Body of pancreas (tissue), 4 donors: ENCODE data around the gene HSD17B8. TPM values are rescaled to one million over a fixed set of nuclear protein-coding genes. Genes with fewer than 3 reads are reported as not detected.

Experiments used
- ATAC-seq: fragments of 150-250 bp; one replicate; pipeline ENCODE4 v1.9.1; 2016
- DNase-seq, 4 donors: peaks; one replicate each; pipeline ENCODE4 v3.0.0-alpha.2; 2019
- H3K27ac ChIP-seq, 4 donors: fragments of 200-600 bp; sonication (generic); 1 replicate in 3 of 4; 2 replicates in 1 of 4; pipeline versions ENCODE4 v1.5.1 to v1.6.1; 2016 to 2019; ENCODE audit warnings: mild to moderate bottlenecking in 1 of 4, mixed read lengths in 1 of 4, moderate library complexity in 1 of 4
- H3K27me3 ChIP-seq, 2 donors: fragments of 200-600 bp; sonication (generic); one replicate each; pipeline ENCODE4 v1.6.0; 2016; ENCODE audit warnings: mild to moderate bottlenecking in 1 of 2
- H3K36me3 ChIP-seq, 2 donors: fragments of 200-600 bp; sonication (generic); replicated peaks in 1 of 2; 2 replicates each; pipeline ENCODE4 v1.5.1; 2016; ENCODE audit warnings: low read depth in 2 of 2; ENCODE audit not compliant: insufficient read depth in 1 of 2
- H3K4me1 ChIP-seq: fragments of 200-600 bp; sonication (generic); one replicate; pipeline ENCODE4 v1.6.0; 2016
- H3K4me3 ChIP-seq, 2 donors: fragments of 200-600 bp; sonication (generic); 1 replicate in 1 of 2; 2 replicates in 1 of 2; pipeline ENCODE4 v1.5.1; 2016 to 2019
- H3K9me3 ChIP-seq, 3 donors: fragments of 200-600 bp; sonication (generic); 1 replicate in 2 of 3; 2 replicates in 1 of 3; pipeline ENCODE4 v1.5.1; 2016
- CTCF ChIP-seq, 7 experiments: fragments of 450-650 bp in 4 of 7; fragments of 200-600 bp in 3 of 7; sonication (generic) in 3 of 7; IDR thresholded peaks; one replicate each; pipeline ENCODE4 v1.5.1; 2016 to 2019; ENCODE audit warnings: antibody characterized with exemption in 7 of 7
- POLR2A ChIP-seq, 3 donors: fragments of 450-650 bp; IDR thresholded peaks; one replicate each; pipeline ENCODE4 v1.6.1; 2016; ENCODE audit warnings: antibody characterized with exemption in 3 of 3, mild to moderate bottlenecking in 2 of 3
- WGBS, 2 donors: methylation state at CpG; one replicate each; pipeline ENCODE4 v1.1.5; 2017; 5-methylcytosine and 5-hydroxymethylcytosine counted together
- intact Hi-C: fragments of 100-400 bp; cut with DNase I; formaldehyde crosslinking; loops from one replicate; pipeline ENCODE4 v1.15.1; 2023
- total RNA-seq, 2 donors: library from RNA; depleted of rRNA; stranded (reverse); fragments of >200 nt; gene quantifications; one replicate each; pipeline ENCODE4 v1.1.0, GENCODE V29; 2016

Gene HSD17B8
- total RNA-seq, 2 donors from 2014 or later: 19.1 to 29.1 TPM

- Histone ChIP-seq H3K9me3 (no peaks in the 10 kb centered on the region), H3K36me3 (no peaks in the 10 kb centered on the region), H3K4me1 (no peaks in the 10 kb centered on the region), H3K4me3 (no peak overlapping the region), H3K27me3 (no peaks in the 10 kb centered on the region), H3K27ac (no peak overlapping the region)
- no peak for ATAC-seq
- no peak for TF ChIP-seq CTCF (IDR thresholded peaks at IDR 0.05)
- no peak for TF ChIP-seq POLR2A (IDR thresholded peaks at IDR 0.05)
- 22 to 29% methylated on average over 6 of the region's 6 CpGs for WGBS, 2 donors
- intact Hi-C loops: no loop called here
- DNase-seq: no peak
Observed at GRCh38 chr6:33235221-33235634, 30.8 kb downstream of the HSD17B8 start.

GRCh38 chr6:33236328-33236727 is 31.9 kb downstream of the HSD17B8 start:
- TF ChIP-seq CTCF (IDR thresholded peaks at IDR 0.05) (no peak), POLR2A (IDR thresholded peaks at IDR 0.05) (no peak)
- Histone ChIP-seq H3K4me1 (no peaks in the 10 kb centered on the region), H3K9me3 (no peaks in the 10 kb centered on the region), H3K27me3 (no peaks in the 10 kb centered on the region), H3K36me3 (no peaks in the 10 kb centered on the region), H3K27ac (no peak overlapping the region), H3K4me3 (no peak overlapping the region)
- DNase-seq (no peak), ATAC-seq (no peak)
- intact Hi-C loops: no loop called here

GRCh38 chr6:33236852-33237251 is 32.4 kb downstream of the HSD17B8 start:
- no peak for DNase-seq
- intact Hi-C loops: no loop called here

GRCh38 chr6:33237741-33238140 is 33.3 kb downstream of the HSD17B8 start:
- no peak for TF ChIP-seq POLR2A (IDR thresholded peaks at IDR 0.05)
- no peak for TF ChIP-seq CTCF (IDR thresholded peaks at IDR 0.05)
- no peaks in the 10 kb centered on the region for H3K9me3 ChIP-seq
- H3K4me1 ChIP-seq: no peaks in the 10 kb centered on the region
- H3K27me3 ChIP-seq: no peaks in the 10 kb centered on the region
- 38 to 48% methylated on average over 2 of the region's 2 CpGs for whole genome bisulfite sequencing, 2 donors
- DNase-seq: no peak
- no peak overlapping the region for H3K27ac ChIP-seq
- no peak for ATAC-seq
- H3K4me3 ChIP-seq: no peak overlapping the region
- intact Hi-C loops: no loop called here
- H3K36me3 ChIP-seq: no peaks in the 10 kb centered on the region

More at GRCh38 chr6:33236852-33237251, 32.4 kb downstream of the HSD17B8 start:
- H3K27ac ChIP-seq: no peak overlapping the region
- 78 to 90% methylated on average over 6 of the region's 6 CpGs for WGBS, 2 donors
- H3K4me3 ChIP-seq: no peak overlapping the region
- no peak for TF ChIP-seq POLR2A (IDR thresholded peaks at IDR 0.05)
- TF ChIP-seq CTCF (IDR thresholded peaks at IDR 0.05): no peak
- H3K4me1 ChIP-seq: no peaks in the 10 kb centered on the region
- H3K36me3 ChIP-seq: no peaks in the 10 kb centered on the region
- H3K27me3 ChIP-seq: no peaks in the 10 kb centered on the region
- no peak for ATAC-seq
- no peaks in the 10 kb centered on the region for H3K9me3 ChIP-seq

GRCh38 chr6:33241968-33242367 is 37.5 kb downstream of the HSD17B8 start:
- Histone ChIP-seq H3K27ac (no peak overlapping the region), H3K27me3 (no peaks in the 10 kb centered on the region), H3K9me3 (no peaks in the 10 kb centered on the region), H3K4me3 (no peak overlapping the region), H3K36me3 (no peaks in the 10 kb centered on the region), H3K4me1 (no peaks in the 10 kb centered on the region)
- WGBS, 2 donors: 43 to 56% methylated on average over 3 of the region's 3 CpGs
- TF ChIP-seq CTCF (IDR thresholded peaks at IDR 0.05) (no peak), POLR2A (IDR thresholded peaks at IDR 0.05) (no peak)
- intact Hi-C loops: loop anchor here (5.0 to 10.0 kb wide), 2 partner anchors 127 to 235 kb away; partner anchors contain the start of gene HLA-DOA
- DNase-seq (no peak), ATAC-seq (no peak)
